ENCODE results near the gene SHROOM4. TPM values are rescaled to one million over a fixed set of nuclear protein-coding genes. Genes with fewer than 3 reads are reported as not detected.

SHROOM4 gene
- polyA plus RNA-seq, 4 donors = under 0.01 to 5.0 (median 1.8) TPM

DNA sequence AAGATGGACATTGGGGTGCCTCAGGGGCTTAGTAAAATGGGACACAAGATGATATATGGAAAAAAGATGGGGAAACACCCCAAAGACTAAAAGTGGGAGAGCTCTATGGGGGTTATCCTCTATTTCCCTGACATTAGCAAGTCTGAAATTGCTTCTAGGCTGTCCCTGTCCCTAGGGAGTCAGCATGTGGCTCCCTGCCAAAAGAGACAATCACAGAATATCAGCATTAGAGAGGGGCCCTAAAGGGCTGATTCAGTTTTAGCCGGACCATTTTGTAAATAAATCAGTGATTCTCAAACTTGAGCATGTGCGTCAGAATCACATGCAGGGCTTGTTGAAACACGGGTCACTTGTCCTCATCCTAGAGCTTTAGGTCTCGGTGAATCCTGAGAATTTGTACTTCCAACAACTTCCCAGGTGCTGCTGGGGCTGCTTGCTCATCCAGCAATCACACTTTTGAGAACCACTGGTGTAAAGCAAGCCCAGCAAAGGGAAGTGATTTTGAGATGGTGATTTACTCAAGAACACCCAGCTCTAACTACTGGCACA lies 178.1 kb downstream of the SHROOM4 start:
- DNase-seq = no peak
- no peak for FAIRE-seq

DNA sequence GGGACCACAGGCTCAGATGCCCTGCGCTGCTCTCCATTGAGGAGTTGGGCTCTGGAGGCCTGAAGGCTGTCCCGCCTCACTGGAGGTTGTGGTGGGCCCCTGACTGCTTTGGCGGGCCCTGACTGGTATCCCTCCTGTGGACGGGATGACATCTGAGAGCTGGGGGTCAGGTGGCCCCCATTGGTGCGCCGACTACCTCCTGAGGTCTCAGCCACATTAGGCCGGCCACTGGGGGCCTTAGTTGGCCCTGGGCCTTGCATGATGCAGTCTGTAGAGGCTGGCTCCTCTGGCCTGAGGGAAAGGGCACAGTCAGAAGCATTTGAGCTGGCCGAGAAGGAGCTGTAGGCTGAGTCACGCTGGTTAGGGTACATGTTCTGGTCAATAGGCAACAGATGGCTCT lies 178.8 kb downstream of the SHROOM4 start:
- Histone ChIP-seq H3K9me3 (ENCODE audit: control insufficient read depth in 2 of 2, insufficient read depth in 1 of 2, low read depth in 1 of 2, low read length in 1 of 2) (no peaks in the 10 kb centered on the region), H3K4me3 (ENCODE audit: low read depth in 1 of 3, low read length in 3 of 3) (no peak overlapping the region), H3K27me3 (ENCODE audit: control insufficient read depth in 3 of 3, insufficient read depth in 3 of 3, low read length in 3 of 3) (no peaks in the 10 kb centered on the region), H3K4me1 (ENCODE audit: control insufficient read depth in 3 of 3, insufficient read depth in 2 of 3, low read depth in 1 of 3, low read length in 2 of 3) (no peaks in the 10 kb centered on the region), H3K36me3 (ENCODE audit: control insufficient read depth in 3 of 3, insufficient read depth in 2 of 3, low read depth in 1 of 3, low read length in 3 of 3) (peaks cover 0 to 6% (median 0%) of the 10 kb centered on the region in 3 donors), H3K27ac (ENCODE audit: low read depth in 1 of 3, low read length in 2 of 3) (no peak overlapping the region)
- DNase-seq = no peak
- WGBS, 3 donors = 83 to 90% (median 90%) methylated on average over 9 of the region's 9 CpGs
- no peak for FAIRE-seq

More for the DNA sequence above, 178.1 kb downstream of the SHROOM4 start:
- WGBS, 3 donors = 68 to 82% (median 74%) methylated on average over 4 of the region's 4 CpGs
- Histone ChIP-seq H3K27me3 (ENCODE audit: control insufficient read depth in 3 of 3, insufficient read depth in 3 of 3, low read length in 3 of 3) (no peaks in the 10 kb centered on the region), H3K9me3 (ENCODE audit: control insufficient read depth in 2 of 2, insufficient read depth in 1 of 2, low read depth in 1 of 2, low read length in 1 of 2) (no peaks in the 10 kb centered on the region), H3K36me3 (ENCODE audit: control insufficient read depth in 3 of 3, insufficient read depth in 2 of 3, low read depth in 1 of 3, low read length in 3 of 3) (peaks cover 0 to 6% (median 0%) of the 10 kb centered on the region in 3 donors), H3K4me1 (ENCODE audit: control insufficient read depth in 3 of 3, insufficient read depth in 2 of 3, low read depth in 1 of 3, low read length in 2 of 3) (no peaks in the 10 kb centered on the region), H3K27ac (ENCODE audit: low read depth in 1 of 3, low read length in 2 of 3) (no peak overlapping the region), H3K4me3 (ENCODE audit: low read depth in 1 of 3, low read length in 3 of 3) (no peak overlapping the region)

DNA sequence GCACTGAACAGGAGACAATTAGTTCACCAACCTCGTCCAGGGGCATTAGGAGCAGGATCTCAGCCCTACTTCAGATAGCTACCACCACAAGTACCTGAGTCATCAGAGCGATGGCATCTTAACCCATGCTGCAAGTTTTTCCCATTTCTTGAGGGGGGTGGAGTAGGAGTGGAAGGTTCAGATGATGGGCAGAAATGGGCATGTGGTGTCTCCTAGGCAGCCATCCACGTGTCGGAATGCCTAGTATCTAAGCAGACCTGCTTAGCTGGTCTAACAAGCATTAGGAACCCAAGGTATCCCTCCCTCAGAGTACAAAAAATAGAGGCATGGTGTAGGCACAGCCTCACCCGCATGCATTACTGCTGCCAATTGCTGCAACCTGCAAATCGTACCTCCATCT lies 184.2 kb downstream of the SHROOM4 start:
- Histone ChIP-seq H3K36me3 (ENCODE audit: control insufficient read depth in 3 of 3, insufficient read depth in 2 of 3, low read depth in 1 of 3, low read length in 3 of 3) (peaks cover 0 to 5% (median 0%) of the 10 kb centered on the region in 3 donors), H3K4me3 (ENCODE audit: low read depth in 1 of 3, low read length in 3 of 3) (no peak overlapping the region), H3K4me1 (ENCODE audit: control insufficient read depth in 3 of 3, insufficient read depth in 2 of 3, low read depth in 1 of 3, low read length in 2 of 3) (no peaks in the 10 kb centered on the region), H3K27ac (ENCODE audit: low read depth in 1 of 3, low read length in 2 of 3) (no peak overlapping the region), H3K9me3 (ENCODE audit: control insufficient read depth in 2 of 2, insufficient read depth in 1 of 2, low read depth in 1 of 2, low read length in 1 of 2) (no peaks in the 10 kb centered on the region), H3K27me3 (ENCODE audit: control insufficient read depth in 3 of 3, insufficient read depth in 3 of 3, low read length in 3 of 3) (no peaks in the 10 kb centered on the region)
- WGBS, 3 donors = 56 to 84% (median 69%) methylated on average over 6 of the region's 6 CpGs
- DNase-seq (no peak), FAIRE-seq (no peak)

DNA sequence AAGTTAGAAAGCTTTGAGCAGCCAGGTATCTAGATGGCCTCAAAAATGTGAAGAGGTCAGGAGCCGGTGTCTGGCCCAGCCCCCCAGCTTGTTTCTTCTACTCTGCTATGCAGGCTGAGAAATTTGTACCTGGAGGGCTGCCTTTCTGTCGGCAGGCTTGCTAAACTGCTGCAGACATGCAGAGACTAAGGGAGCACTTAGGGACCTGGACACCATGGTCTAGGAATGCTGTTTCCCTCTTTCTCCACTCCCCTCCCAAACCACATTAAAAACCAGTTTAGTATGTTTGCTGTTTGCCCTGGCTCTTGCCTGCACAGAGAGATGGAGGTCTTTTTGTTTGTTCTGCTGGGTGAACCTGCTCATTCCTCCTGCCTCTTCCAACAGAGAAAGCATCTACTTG lies 186.3 kb downstream of the SHROOM4 start:
- Histone ChIP-seq H3K36me3 (ENCODE audit: control insufficient read depth in 3 of 3, insufficient read depth in 2 of 3, low read depth in 1 of 3, low read length in 3 of 3) (no peaks in the 10 kb centered on the region), H3K27ac (ENCODE audit: low read depth in 1 of 3, low read length in 2 of 3) (no peak overlapping the region), H3K9me3 (ENCODE audit: control insufficient read depth in 2 of 2, insufficient read depth in 1 of 2, low read depth in 1 of 2, low read length in 1 of 2) (no peaks in the 10 kb centered on the region), H3K4me1 (ENCODE audit: control insufficient read depth in 3 of 3, insufficient read depth in 2 of 3, low read depth in 1 of 3, low read length in 2 of 3) (no peaks in the 10 kb centered on the region), H3K27me3 (ENCODE audit: control insufficient read depth in 3 of 3, insufficient read depth in 3 of 3, low read length in 3 of 3) (no peaks in the 10 kb centered on the region), H3K4me3 (ENCODE audit: low read depth in 1 of 3, low read length in 3 of 3) (no peak overlapping the region)
- WGBS, 3 donors = 71 to 89% (median 75%) methylated on average over 2 of the region's 2 CpGs
- no peak for DNase-seq
- FAIRE-seq = no peak

DNA sequence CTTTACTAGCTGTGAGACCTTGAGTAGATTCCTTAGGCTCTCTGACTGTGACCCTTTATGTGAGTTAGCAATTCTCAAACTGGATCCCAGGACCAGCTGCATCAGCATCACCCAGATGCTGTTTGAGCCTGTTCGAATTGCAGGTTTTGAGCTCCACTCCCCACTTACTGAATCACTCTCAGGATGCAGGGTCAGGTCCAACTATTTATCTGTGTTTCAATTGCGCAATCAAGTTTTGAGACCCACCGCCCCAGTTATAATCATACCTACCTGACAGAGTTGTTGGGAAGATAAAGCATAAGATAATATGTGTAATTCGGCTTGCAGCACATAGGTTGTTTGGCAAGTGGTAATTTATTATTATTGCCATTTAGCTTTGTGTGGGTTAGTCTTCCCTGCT lies 187.6 kb downstream of the SHROOM4 start:
- FAIRE-seq (no peak), DNase-seq (no peak)
- WGBS, 3 donors = 81 to 88% (median 85%) methylated on average over 4 of the region's 4 CpGs
- H3K9me3 ChIP-seq (ENCODE audit: control insufficient read depth in 2 of 2, insufficient read depth in 1 of 2, low read depth in 1 of 2, low read length in 1 of 2) = no peaks in the 10 kb centered on the region
- H3K36me3 ChIP-seq (ENCODE audit: control insufficient read depth in 3 of 3, insufficient read depth in 2 of 3, low read depth in 1 of 3, low read length in 3 of 3) = no peaks in the 10 kb centered on the region
- no peak overlapping the region for H3K4me3 ChIP-seq (ENCODE audit: low read depth in 1 of 3, low read length in 3 of 3)
- no peak overlapping the region for H3K27ac ChIP-seq (ENCODE audit: low read depth in 1 of 3, low read length in 2 of 3)
- no peaks in the 10 kb centered on the region for H3K4me1 ChIP-seq (ENCODE audit: control insufficient read depth in 3 of 3, insufficient read depth in 2 of 3, low read depth in 1 of 3, low read length in 2 of 3)
- no peaks in the 10 kb centered on the region for H3K27me3 ChIP-seq (ENCODE audit: control insufficient read depth in 3 of 3, insufficient read depth in 3 of 3, low read length in 3 of 3)

DNA sequence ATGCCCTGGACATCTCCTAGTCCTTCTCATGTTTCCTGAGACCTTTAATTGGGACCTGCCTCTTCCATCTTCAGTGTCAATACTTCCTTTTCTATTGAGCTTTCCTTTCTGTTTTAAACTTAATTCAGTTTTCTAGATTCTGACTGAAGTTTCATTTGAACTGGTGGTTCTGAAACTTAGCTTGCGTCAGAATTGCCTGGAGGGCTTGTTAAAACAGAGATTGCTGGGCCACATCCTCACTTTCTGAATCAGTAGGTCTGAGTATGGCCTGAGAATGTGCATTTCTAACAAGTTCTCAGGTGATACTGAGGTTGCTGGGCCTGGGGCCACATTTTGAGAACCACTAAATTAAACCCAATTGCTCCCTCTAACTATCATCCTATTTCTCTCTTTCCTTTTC lies 191.2 kb downstream of the SHROOM4 start:
- DNase-seq (no peak), FAIRE-seq (no peak)
- H3K36me3 ChIP-seq (ENCODE audit: control insufficient read depth in 3 of 3, insufficient read depth in 2 of 3, low read depth in 1 of 3, low read length in 3 of 3) = no peaks in the 10 kb centered on the region
- no peaks in the 10 kb centered on the region for H3K27me3 ChIP-seq (ENCODE audit: control insufficient read depth in 3 of 3, insufficient read depth in 3 of 3, low read length in 3 of 3)
- WGBS, 3 donors = 54 to 91% (median 74%) methylated on average over 1 of the region's 1 CpG
- H3K27ac ChIP-seq (ENCODE audit: low read depth in 1 of 3, low read length in 2 of 3) = no peak overlapping the region
- H3K9me3 ChIP-seq (ENCODE audit: control insufficient read depth in 2 of 2, insufficient read depth in 1 of 2, low read depth in 1 of 2, low read length in 1 of 2) = no peaks in the 10 kb centered on the region
- H3K4me1 ChIP-seq (ENCODE audit: control insufficient read depth in 3 of 3, insufficient read depth in 2 of 3, low read depth in 1 of 3, low read length in 2 of 3) = no peaks in the 10 kb centered on the region
- no peak overlapping the region for H3K4me3 ChIP-seq (ENCODE audit: low read depth in 1 of 3, low read length in 3 of 3)

DNA sequence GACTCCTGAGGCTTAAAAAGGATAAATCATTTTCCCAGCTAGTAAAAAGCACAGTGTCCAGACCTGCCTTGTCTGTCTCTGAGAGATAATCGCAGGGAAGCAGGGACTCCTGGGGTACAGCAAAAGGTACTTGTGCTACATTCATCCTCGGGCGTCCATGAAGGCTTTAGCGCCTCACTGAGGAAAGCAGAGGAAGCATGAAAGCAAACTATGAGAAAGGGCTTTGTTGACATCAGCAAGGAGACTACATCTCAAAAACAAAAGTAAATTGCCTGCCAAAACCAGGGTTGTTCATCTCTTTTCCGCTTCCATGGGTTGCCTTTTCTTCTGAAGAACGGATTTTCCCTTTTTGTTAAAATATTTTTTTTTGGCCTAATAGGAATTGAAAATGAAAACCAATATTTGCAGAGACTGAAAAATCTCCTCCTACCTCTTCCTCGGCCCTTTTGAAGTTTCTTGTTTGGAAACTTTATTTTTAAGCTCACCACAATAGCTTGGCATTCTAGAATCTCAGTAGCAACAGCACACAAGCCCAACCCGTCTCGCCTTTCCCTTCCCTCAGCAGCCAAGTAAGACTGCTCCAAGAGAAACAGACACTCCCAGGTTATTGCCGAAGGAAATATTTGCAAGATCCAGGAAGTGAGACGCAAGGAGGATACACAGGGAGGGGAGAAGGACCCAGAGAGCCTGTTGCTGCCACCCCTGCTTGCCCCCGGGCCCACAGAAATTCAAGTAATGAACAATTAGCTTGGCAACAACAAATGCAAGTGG lies 195.0 kb downstream of the SHROOM4 start:
- no peaks in the 10 kb centered on the region for H3K27me3 ChIP-seq (ENCODE audit: control insufficient read depth in 3 of 3, insufficient read depth in 3 of 3, low read length in 3 of 3)
- H3K27ac ChIP-seq (ENCODE audit: low read depth in 1 of 3, low read length in 2 of 3) = peak overlapping the region in 1 of 3 donors; percentile 31
- DNase-seq (no peak), FAIRE-seq (no peak)
- H3K36me3 ChIP-seq (ENCODE audit: control insufficient read depth in 3 of 3, insufficient read depth in 2 of 3, low read depth in 1 of 3, low read length in 3 of 3) = no peaks in the 10 kb centered on the region
- WGBS, 3 donors = 51 to 79% (median 77%) methylated on average over 12 of the region's 12 CpGs
- no peaks in the 10 kb centered on the region for H3K4me1 ChIP-seq (ENCODE audit: control insufficient read depth in 3 of 3, insufficient read depth in 2 of 3, low read depth in 1 of 3, low read length in 2 of 3)
- no peak overlapping the region for H3K4me3 ChIP-seq (ENCODE audit: low read depth in 1 of 3, low read length in 3 of 3)
- no peaks in the 10 kb centered on the region for H3K9me3 ChIP-seq (ENCODE audit: control insufficient read depth in 2 of 2, insufficient read depth in 1 of 2, low read depth in 1 of 2, low read length in 1 of 2)

DNA sequence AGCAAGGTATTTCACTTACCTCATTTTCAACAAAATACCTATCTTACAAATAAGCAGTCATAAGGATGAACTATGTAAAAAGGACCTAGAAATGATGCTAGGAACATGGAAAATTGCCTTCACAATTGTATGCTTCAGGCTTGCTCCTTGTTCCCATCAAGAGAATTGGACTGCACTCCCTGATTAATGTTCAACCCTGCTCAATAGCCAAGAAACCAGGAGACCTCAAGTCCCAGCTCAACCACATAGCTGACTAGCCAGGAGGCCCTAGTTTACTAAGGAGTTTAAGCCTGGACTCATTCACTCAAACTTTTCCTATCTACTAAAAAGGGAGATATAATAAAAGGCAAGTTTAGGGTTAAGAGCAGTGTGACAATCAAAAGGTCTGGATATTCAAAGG lies 196.8 kb downstream of the SHROOM4 start:
- Histone ChIP-seq H3K27ac (ENCODE audit: low read depth in 1 of 3, low read length in 2 of 3) (no peak overlapping the region), H3K9me3 (ENCODE audit: control insufficient read depth in 2 of 2, insufficient read depth in 1 of 2, low read depth in 1 of 2, low read length in 1 of 2) (no peaks in the 10 kb centered on the region), H3K36me3 (ENCODE audit: control insufficient read depth in 3 of 3, insufficient read depth in 2 of 3, low read depth in 1 of 3, low read length in 3 of 3) (no peaks in the 10 kb centered on the region), H3K4me1 (ENCODE audit: control insufficient read depth in 3 of 3, insufficient read depth in 2 of 3, low read depth in 1 of 3, low read length in 2 of 3) (no peaks in the 10 kb centered on the region), H3K4me3 (ENCODE audit: low read depth in 1 of 3, low read length in 3 of 3) (no peak overlapping the region), H3K27me3 (ENCODE audit: control insufficient read depth in 3 of 3, insufficient read depth in 3 of 3, low read length in 3 of 3) (no peaks in the 10 kb centered on the region)
- FAIRE-seq (no peak), DNase-seq (no peak)

Measured in small intestine (tissue), 7 donors.